K562 (cell line): ENCODE data around the gene NPFFR1. TPM values are rescaled to one million over a fixed set of nuclear protein-coding genes. Genes with fewer than 3 reads are reported as not detected.

ENCODE experiments used
- ATAC-seq: fragments of 200-7000 bp; cut with Tn5 transposase; 3 replicates; pipeline ENCODE4 v1.9.1; 2020; ENCODE audit warnings: moderate library complexity
- BruUV-seq: library from RNA; stranded (reverse); fragments of 400-500 nt; replicated peaks from 2 replicates; lab custom pipeline; 2021; lab: Mats Ljungman, UMichigan
- CTCF ChIA-PET: fragments of 300-600 bp; formaldehyde crosslinking; extraction: SDS; loops from one replicate; lab custom pipeline; 2021; ENCODE audit warnings: low intra/inter-chr PET ratio; lab: Yijun Ruan, JAX
- POLR2A ChIA-PET: fragments of 300-600, 350-650 bp; sonication (Branson Sonifier 250); formaldehyde crosslinking; extraction: SDS; loops from one replicate; lab custom pipeline; 2021; ENCODE audit warnings: antibody characterized with exemption, inconsistent platforms; lab: Yijun Ruan, JAX
- DNase-seq, 4 experiments: peaks; one replicate each; pipeline versions ENCODE4 v3.0.0 to v3.0.0-alpha.2; 2011 to 2018; ENCODE audit warnings: low spot score in 3 of 4, mixed read lengths in 3 of 4; ENCODE audit errors: extremely low read depth in 1 of 4
- FAIRE-seq: peaks from 2 replicates; lab custom pipeline; 2011; peaks lifted over from hg19 to GRCh38; lab: Jason Lieb, UNC
- H2AFZ ChIP-seq: 2 replicates; pipeline ENCODE4 v1.6.0; 2011; ENCODE audit warnings: low read depth, low read length, control low read depth, inconsistent platforms
- H3K27ac ChIP-seq: fragments of 200-600 bp; 3 replicates; pipeline ENCODE4 v1.8.0; 2011; ENCODE audit warnings: low read depth, mild to moderate bottlenecking, control low read depth, inconsistent platforms, low read length, moderate library complexity, mixed read lengths; ENCODE audit errors: extremely low read depth
- H3K27me3 ChIP-seq, 2 experiments: fragments of 300-600 bp in 1 of 2; 2 replicates in 1 of 2; 3 replicates in 1 of 2; pipeline versions ENCODE4 v1.6.0 to v1.8.0; 2011; ENCODE audit warnings: inconsistent platforms in 2 of 2, low read length in 2 of 2, mild to moderate bottlenecking in 1 of 2, mixed read lengths in 1 of 2, moderate library complexity in 1 of 2; ENCODE audit not compliant: control insufficient read depth in 2 of 2, insufficient read depth in 2 of 2
- H3K36me3 ChIP-seq: fragments of 300-600 bp; 3 replicates; pipeline ENCODE4 v1.8.0; 2011; ENCODE audit warnings: mild to moderate bottlenecking, low read length, inconsistent platforms; ENCODE audit not compliant: control insufficient read depth, insufficient read depth
- H3K4me1 ChIP-seq, 2 experiments: fragments of 200-600 bp in 1 of 2; replicated peaks in 1 of 2; 2 replicates in 1 of 2; 3 replicates in 1 of 2; pipeline versions ENCODE4 v1.5.1 to v1.8.0; 2011; ENCODE audit warnings: inconsistent platforms in 2 of 2, low read length in 2 of 2, mild to moderate bottlenecking in 1 of 2, mixed read lengths in 1 of 2, moderate library complexity in 1 of 2; ENCODE audit not compliant: control insufficient read depth in 2 of 2, insufficient read depth in 2 of 2
- H3K4me2 ChIP-seq: 2 replicates; pipeline ENCODE4 v1.6.1; 2011; ENCODE audit warnings: low read length, control low read depth, inconsistent platforms, mixed read lengths; ENCODE audit not compliant: insufficient read depth
- H3K4me3 ChIP-seq: fragments of 200-600 bp; sonication (generic), shearing (Covaris generic); 2 replicates; pipeline ENCODE4 v1.5.1; 2016; ENCODE audit warnings: control low read depth, inconsistent platforms
- H3K79me2 ChIP-seq: fragments of 200-600 bp; 3 replicates; pipeline ENCODE4 v1.8.0; 2011; ENCODE audit warnings: low read length, inconsistent platforms; ENCODE audit not compliant: control insufficient read depth, insufficient read depth
- H3K9ac ChIP-seq, 2 experiments: 2 replicates each; pipeline versions ENCODE4 v1.6.0 to v1.6.1; 2011; ENCODE audit warnings: low read depth in 2 of 2, low read length in 2 of 2, control low read depth in 1 of 2, inconsistent platforms in 1 of 2, mild to moderate bottlenecking in 1 of 2, mixed read lengths in 1 of 2; ENCODE audit not compliant: insufficient read depth in 1 of 2
- H3K9me1 ChIP-seq: one replicate; pipeline ENCODE4 v1.6.0; 2011; ENCODE audit warnings: inconsistent platforms, mild to moderate bottlenecking, low read length, moderate library complexity; ENCODE audit not compliant: control insufficient read depth, insufficient read depth
- H3K9me3 ChIP-seq: replicated peaks from 2 replicates; pipeline ENCODE4 v1.5.1; 2011; ENCODE audit warnings: low read depth, low read length, inconsistent platforms; ENCODE audit not compliant: control insufficient read depth, insufficient read depth
- H4K20me1 ChIP-seq: replicated peaks from 2 replicates; pipeline ENCODE4 v1.6.1; 2011; ENCODE audit warnings: low read length, inconsistent platforms, mixed read lengths; ENCODE audit not compliant: control insufficient read depth, insufficient read depth
- ATF7 ChIP-seq: fragments of 450-650 bp; IDR thresholded peaks from 2 replicates; pipeline ENCODE4 v1.7.1; 2014; ENCODE audit warnings: mild to moderate bottlenecking, moderate library complexity
- CC2D1A ChIP-seq: fragments of 450-650 bp; IDR thresholded peaks from 2 replicates; pipeline ENCODE4 v1.6.1; 2017; ENCODE audit warnings: mild to moderate bottlenecking
- GATA2 ChIP-seq: sonication (generic); formaldehyde crosslinking; IDR thresholded peaks from 2 replicates; pipeline ENCODE4 v1.4.0; 2020; ENCODE audit warnings: mild to moderate bottlenecking, missing genetic modification reagents
- HDAC1 ChIP-seq, 2 experiments: fragments of 450-650 bp; IDR thresholded peaks; 2 replicates each; pipeline ENCODE4 v1.6.1; 2016 to 2017; ENCODE audit warnings: inconsistent platforms in 1 of 2, mild to moderate bottlenecking in 1 of 2, moderate library complexity in 1 of 2
- NCOR1 ChIP-seq: fragments of 450-650 bp; IDR thresholded peaks from 2 replicates; pipeline ENCODE4 v1.6.1; 2016; ENCODE audit warnings: mild to moderate bottlenecking, moderate library complexity
- NFIC ChIP-seq: fragments of 450-650 bp; IDR thresholded peaks from 2 replicates; pipeline ENCODE4 v1.6.1; 2017; ENCODE audit warnings: mild to moderate bottlenecking, inconsistent platforms
- NFRKB ChIP-seq: fragments of 450-650 bp; IDR thresholded peaks from 2 replicates; pipeline ENCODE4 v1.6.1; 2016; ENCODE audit warnings: low read depth
- SMARCA4 ChIP-seq: fragments of 450-650 bp; IDR thresholded peaks from 2 replicates; pipeline ENCODE4 v1.6.1; 2016
- ZNF318 ChIP-seq, 2 experiments: fragments of 450-650 bp; IDR thresholded peaks; 2 replicates each; pipeline ENCODE4 v1.6.1; 2016; ENCODE audit warnings: mild to moderate bottlenecking in 2 of 2, borderline replicate concordance in 1 of 2, low read depth in 1 of 2, moderate library complexity in 1 of 2
- ZNF639 ChIP-seq, 2 experiments: fragments of 200-800 bp in 1 of 2; sonication (Bioruptor generic) in 1 of 2; sonication (generic) in 1 of 2; formaldehyde crosslinking in 1 of 2; IDR thresholded peaks in 1 of 2; conservative IDR thresholded peaks in 1 of 2; 2 replicates each; pipeline versions ENCODE4 v1.5.0 to v1.6.1; 2016 to 2020; ENCODE audit warnings: missing compliant biosample characterization in 1 of 2, missing genetic modification characterization in 1 of 2, missing genetic modification reagents in 1 of 2
- WGBS: fragments of 100-300 bp; shearing (Covaris generic); methylation state at CpG from one replicate; pipeline ENCODE4 v1.1.6; 2016; ENCODE audit warnings: low coverage, mixed read lengths; ENCODE audit not compliant: insufficient coverage; ENCODE audit errors: missing lambda C conversion rate; 5-methylcytosine and 5-hydroxymethylcytosine counted together
- in situ Hi-C: fragments of 300-500 bp; cut with MboI; formaldehyde crosslinking; loops from 4 replicates; pipeline ENCODE4 v1.15.0; 2018; ENCODE audit warnings: inconsistent platforms, mixed read lengths
- intact Hi-C: fragments of 100-400 bp; cut with micrococcal nuclease; formaldehyde crosslinking; loops from 2 replicates; pipeline ENCODE4 v1.14.2; 2022
- polyA plus RNA-seq, 8 experiments: library from polyadenylated mRNA; depleted of rRNA in 4 of 8; stranded (reverse) in 5 of 8; unstranded in 3 of 8; fragments of >200 nt; fragmentation: Nextera tagmentation in 2 of 8; fragmentation: Illumina TruSeq in 1 of 8; extraction: Ambion mirVana in 2 of 8; extraction: Trizol in 1 of 8; gene quantifications; 2 replicates each; pipeline versions ENCODE4 v1.2.1 to v1.2.3, GENCODE V29; 2011 to 2014; ENCODE audit warnings: inconsistent platforms in 1 of 8, missing spikeins in 1 of 8
- total RNA-seq, 7 experiments: library from RNA; depleted of rRNA in 6 of 7; stranded (reverse); fragments of >200 nt in 6 of 7; fragmentation: Illumina TruSeq in 2 of 7; extraction: Trizol in 2 of 7; gene quantifications; 2 replicates each; pipeline versions ENCODE4 v1.2.1 to v1.2.3, GENCODE V29; 2011 to 2021; ENCODE audit warnings: low replicate concordance in 1 of 7

Gene NPFFR1
- total and polyA plus RNA-seq, 9 of the 15 experiments (the other 6 are each of a cell fraction or from before 2014, with no cell fraction given): under 0.01 TPM; not detected in 8

GRCh38 chr10:70321897-70322890 is 38.4 kb upstream of the NPFFR1 start:
- Histone ChIP-seq H3K9ac (peak overlapping the region in 1 of 2 experiments; percentile 43; a peak in 2 of 4 replicates), H3K79me2 (no peaks in the 10 kb centered on the region), H3K27ac (no peak overlapping the region), H2AFZ (no peak overlapping the region), H3K27me3 (no peaks in the 10 kb centered on the region), H3K9me1 (no peaks in the 10 kb centered on the region), H4K20me1 (peaks cover 24% of the 10 kb centered on the region), H3K4me3 (no peak overlapping the region), H3K4me1 (peaks cover 0 to 23% of the 10 kb centered on the region in 2 experiments; a peak in 3 of 5 replicates), H3K36me3 (no peaks in the 10 kb centered on the region), H3K9me3 (no peaks in the 10 kb centered on the region), H3K4me2 (no peak overlapping the region)
- BruUV-seq: no TSS peak
- in situ Hi-C loops: no loop called here
- FAIRE-seq (peak; percentile 64), DNase-seq (peak; percentile 39 to 65 (median 52)), ATAC-seq (peak; percentile 38)
- intact Hi-C loops: no loop called here
- ChIA-PET POLR2A (interaction anchor here (0.7 to 1.8 kb wide), 5 partner anchors 8 to 811 kb away, joined by 3 to 4 read pairs (median 4); no protein-coding TSS in a partner anchor), CTCF (no interaction called here)
- 32% methylated on average over 19 of the region's 19 CpGs for whole genome bisulfite sequencing
- no peak for TF ChIP-seq CC2D1A
- peak; percentile 92 for TF ChIP-seq NFIC
- peak in 1 of 2 experiments; percentile 79; a peak in 1 of 4 replicates for TF ChIP-seq ZNF639 (CRISPR knock-in tag; conservative IDR thresholded peaks at IDR 0.05 in 1 of 2, IDR thresholded peaks at IDR 0.05 in 1 of 2)
- no peak for TF ChIP-seq NFRKB
- TF ChIP-seq ATF7: no peak
- peak; percentile 65 for TF ChIP-seq GATA2 (CRISPR knock-in tag)
- peak in 1 of 2 experiments; percentile 71; a peak in 2 of 4 replicates for TF ChIP-seq HDAC1 (IDR thresholded peaks at IDR 0.05)
- no peak for TF ChIP-seq ZNF318 (IDR thresholded peaks at IDR 0.05; ENCODE audit: borderline replicate concordance in 1 of 2, low read depth in 1 of 2)
- peak; percentile 64 for TF ChIP-seq NCOR1
- TF ChIP-seq SMARCA4: peak; percentile 46; the same call in 1 of the 2 replicates
